GM19238 (cell line): ENCODE measurements around the gene PDZK1IP1.
"Not testable (repeated sequence)": the region's sequence is repeated elsewhere in the genome, so short reads cannot be mapped to it uniquely, and the experiment has no call there.

Source experiments
- DNase-seq: peaks from one replicate; pipeline ENCODE4 v3.0.0; 2011; ENCODE audit warnings: low spot score; ENCODE audit not compliant: insufficient read length

PDZK1IP1 gene

DNA sequence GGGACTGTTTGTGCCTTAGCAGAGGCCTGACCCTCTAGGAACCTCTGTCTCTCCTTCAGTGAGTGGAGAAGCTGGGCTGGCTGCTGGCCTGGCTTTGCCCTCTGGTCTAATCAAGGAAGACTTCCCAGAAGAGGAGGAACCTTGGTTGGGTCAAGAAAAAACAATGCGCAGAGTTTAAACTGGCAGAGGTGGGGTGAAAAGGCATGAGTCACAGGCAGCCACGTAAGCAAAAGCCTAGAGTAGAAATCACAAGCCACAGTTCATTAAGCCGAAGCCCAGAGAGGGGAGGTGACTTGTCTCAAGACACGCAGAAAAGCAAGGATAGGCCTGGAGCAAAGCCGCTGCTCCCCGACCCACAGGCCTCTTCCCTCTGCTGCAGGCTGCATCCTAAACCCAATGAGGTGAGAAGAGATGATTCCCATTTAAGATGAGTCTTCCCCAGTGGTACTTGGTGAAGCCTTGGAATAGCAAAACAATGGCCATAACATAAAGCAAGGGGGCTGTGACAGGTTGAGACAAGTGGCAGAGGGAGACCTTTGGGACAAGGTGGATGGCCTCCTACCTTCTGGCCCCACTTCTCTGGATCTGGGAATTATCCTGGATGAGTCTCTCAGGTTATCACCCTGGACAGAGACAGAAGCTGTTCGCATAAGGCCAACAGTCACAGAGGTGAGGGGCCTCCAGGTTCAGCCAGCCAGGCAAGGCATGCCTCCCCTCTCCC, 7.7 kb downstream of the PDZK1IP1 start:
- DNase-seq: no peak

- no peak for DNase-seq
Measured at GRCh38 chr1:47181095-47181954, 8.5 kb downstream of the PDZK1IP1 start.

DNA sequence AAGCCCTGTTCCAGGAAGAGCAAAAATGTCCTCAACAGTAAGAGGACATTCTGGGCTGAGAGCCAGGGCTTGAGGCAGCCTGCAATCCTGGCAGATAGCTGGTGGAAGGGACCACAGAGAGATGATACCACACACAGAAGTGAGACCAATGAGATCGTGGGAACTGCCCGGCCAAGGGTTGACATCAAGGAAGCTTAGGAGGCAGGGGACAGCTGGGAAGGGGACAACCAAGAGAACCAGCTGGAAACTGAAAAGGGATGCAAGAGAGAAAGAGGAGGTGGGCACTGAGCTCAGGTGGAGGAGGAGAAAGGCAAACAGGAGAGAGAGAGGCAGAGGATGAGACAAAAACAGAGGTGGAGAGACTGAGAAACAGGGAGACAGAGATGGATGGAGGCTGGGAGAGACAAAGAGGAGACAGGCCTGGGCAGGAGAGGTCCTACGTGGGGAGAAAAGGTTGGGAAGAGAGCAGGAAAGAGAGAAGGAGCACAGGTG, 9.2 kb downstream of the PDZK1IP1 start:
- no peak for DNase-seq

- DNase-seq: no peak
Measured at GRCh38 chr1:47179988-47180563, 9.8 kb downstream of the PDZK1IP1 start.

DNA sequence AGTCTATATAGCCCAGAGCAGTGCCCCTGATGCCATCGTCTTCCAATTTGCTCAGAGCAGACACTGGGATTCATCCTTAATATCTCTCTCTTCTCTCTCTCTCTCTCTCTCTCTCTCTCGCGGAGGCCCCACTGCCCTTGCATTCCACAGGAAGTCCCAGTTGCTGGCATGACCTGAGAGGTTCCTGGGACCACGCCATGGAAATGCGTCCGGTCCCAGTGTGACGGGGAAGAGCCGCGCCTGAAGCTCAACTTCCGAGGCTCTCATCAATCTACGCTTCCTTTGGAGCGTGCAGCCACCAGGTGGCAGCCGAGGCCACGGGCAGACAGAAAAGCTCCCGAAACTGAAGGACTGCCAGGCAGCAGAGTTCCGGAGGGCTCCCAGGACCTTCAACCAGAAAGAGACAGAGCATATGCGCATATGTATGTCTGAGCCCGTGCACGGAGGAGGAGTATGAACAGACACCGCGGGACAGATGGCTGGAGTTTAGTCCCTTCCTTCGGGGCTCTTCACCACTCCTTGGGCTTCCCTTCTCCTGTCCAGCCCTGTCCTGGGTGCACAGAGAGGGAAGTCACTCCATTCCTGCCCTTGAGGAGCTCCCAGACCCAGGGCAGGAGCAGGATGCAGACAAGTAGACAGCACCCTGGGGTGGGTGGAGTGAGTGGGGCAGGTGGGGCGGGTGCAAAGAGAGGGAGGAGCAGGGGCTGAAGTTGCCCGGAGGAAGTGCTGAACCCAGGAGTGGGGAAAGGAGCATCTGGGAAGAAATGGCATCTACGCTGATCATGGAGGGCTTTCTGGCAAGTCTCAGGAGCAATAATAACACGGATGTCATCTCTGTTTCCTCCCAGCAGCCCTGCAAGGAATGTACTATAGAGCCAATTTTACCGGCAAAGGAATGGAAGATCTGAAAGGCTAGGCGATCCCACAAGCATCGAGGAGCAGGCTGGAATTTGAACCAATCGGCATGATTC, 10.5 kb downstream of the PDZK1IP1 start:
- peak; percentile 83 for DNase-seq

GRCh38 chr1:47178654-47179016, 11.2 kb downstream of the PDZK1IP1 start:
- DNase-seq: no peak

DNA sequence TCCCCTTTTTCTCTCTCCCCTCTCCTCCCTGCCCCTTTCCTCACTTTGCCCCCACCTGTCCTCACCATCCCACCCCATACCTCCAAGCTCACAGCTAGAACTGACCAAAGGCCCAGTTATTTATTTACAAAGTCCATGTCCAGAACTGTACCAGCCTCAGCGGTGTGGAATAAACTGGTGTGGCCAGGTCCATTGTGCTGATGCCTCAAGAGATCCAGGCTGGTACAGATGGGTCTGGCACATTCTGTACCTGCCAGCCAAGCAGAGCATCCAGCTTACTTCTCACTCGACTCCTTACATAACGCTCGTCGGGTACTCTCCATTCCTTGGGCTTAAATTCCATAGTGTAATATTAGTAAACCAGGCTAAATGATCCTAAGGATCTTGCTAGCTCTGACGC, 11.8 kb downstream of the PDZK1IP1 start:
- DNase-seq: no peak

DNA sequence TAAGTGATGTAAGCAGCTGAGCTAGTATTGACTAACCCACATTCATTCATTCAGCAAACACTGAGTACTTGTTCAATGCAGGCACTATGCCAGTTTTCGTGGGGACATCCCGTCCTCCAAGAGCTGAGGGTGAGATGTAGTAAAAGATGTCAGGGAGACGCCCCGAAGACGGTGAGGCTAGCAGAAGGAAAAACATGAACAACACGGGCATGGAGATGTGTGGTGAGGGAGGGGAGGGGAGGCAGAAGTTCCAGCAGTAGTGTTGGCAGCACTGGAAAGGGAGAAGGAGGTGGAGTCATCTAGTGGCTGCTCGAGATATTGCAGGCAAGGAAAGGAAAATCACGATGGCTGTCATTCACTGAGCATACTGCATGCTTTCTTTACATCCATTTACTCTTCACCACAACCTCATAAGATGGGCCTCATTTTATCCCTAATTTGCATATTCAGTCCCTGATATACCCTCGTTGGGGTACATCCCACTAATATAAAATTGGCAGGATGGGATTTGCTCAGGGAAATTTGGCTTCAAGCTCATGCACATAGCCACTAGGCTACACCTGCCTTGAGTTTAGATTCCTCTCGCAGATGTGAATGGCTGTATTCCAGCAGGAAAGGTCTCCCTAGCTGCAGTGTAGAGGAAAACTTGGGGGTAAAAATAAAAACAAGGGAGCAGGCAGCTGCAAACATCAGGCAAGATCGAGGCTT, 14.5 kb downstream of the PDZK1IP1 start:
- peak; percentile 53 for DNase-seq

- DNase-seq: no peak
Measured at GRCh38 chr1:47174656-47175020, 15.2 kb downstream of the PDZK1IP1 start.

DNA sequence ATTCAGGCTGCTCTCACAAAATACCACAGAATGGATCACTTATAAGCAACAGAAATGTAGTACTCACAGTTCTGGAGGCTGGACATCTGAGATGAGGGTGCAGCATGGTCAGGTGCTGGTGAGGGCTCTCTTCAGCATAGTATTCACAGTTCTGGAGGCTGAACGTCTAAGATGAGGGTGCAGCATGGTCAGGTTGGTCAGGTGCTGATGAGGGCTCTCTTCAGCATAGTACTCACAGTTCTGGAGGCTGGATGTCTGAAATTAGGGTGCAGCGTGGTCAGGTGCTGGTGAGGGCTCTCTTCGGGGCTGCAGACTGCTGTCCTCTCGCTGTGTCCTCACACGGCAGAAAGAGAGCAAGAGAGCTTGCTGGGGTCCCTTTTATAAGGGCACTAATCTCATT, 17.1 kb downstream of the PDZK1IP1 start:
- DNase-seq: no peak

- DNase-seq: no peak
Measured at GRCh38 chr1:47164552-47164951, 25.3 kb downstream of the PDZK1IP1 start.

DNA sequence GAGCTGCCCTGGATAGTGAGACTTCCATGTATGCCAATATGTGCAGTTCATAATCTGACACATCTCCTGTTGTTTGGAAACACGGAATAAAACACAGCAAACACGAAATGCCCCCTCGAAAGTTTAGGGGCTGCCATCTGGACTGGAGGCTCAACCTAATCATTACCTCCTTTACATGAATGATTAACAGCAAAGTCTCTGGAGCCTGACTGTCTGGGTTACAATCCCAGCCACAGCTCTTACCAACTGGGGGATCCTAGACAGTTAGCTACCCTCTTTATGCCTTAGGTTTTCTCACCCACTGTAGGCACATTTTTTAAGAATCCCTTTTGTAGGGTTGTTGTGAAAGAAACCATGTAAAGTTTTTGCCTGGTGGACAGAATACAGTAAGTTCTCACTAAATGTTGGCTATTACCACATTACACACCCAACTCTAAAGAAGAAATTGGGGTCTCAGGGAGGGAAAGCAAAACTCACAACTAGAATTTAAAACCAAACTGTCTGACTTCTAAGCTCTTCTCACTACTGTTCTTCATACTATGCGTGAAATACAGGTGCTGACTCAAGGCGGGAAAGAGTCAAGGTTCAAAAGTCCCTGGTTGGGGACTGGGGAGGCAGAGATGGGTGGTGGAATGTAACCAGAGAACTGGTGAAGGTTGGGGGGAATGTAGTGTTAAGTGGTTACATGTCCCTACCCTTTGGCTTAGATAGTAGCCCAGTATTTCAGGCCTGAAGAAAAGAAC, 28.4 kb downstream of the PDZK1IP1 start:
- DNase-seq: no peak

DNA sequence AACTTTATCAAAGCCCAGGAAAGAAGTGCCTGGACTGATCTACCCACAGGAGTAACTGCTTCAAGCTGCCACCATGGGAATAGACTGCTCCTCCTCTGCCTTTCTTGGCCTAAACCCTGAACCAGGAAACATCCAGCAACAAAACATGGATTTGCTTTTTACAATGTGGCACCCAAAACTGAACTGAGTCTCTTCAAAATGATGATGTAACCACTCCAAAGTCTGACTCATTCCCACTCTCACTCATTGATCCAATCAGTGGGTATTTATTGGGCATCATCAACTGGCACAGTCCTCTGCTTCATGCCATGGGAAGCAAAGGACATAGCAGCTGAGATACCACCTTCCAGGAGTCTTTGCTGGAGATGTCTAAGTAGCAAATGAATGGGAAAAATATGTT, 29.1 kb downstream of the PDZK1IP1 start:
- no peak for DNase-seq

DNA sequence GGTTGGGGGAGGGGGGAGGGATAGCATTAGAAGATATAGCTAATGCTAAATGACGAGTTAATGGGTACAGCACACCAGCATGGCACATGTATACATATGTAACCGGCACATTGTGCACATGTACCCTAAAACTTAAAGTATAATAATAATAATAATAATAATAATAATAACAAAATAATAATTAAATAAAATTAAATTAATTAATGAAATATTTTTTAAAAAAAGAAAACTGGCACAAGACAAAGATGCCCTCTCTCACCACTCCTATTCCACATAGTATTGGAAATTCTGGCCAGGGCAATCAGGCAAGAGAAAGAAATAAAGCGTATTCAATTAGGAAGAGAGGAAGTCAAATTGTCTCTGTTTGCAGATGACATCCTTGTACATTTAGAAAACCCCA, 31.9 kb downstream of the PDZK1IP1 start:
- not testable (repeated sequence) for DNase-seq

DNA sequence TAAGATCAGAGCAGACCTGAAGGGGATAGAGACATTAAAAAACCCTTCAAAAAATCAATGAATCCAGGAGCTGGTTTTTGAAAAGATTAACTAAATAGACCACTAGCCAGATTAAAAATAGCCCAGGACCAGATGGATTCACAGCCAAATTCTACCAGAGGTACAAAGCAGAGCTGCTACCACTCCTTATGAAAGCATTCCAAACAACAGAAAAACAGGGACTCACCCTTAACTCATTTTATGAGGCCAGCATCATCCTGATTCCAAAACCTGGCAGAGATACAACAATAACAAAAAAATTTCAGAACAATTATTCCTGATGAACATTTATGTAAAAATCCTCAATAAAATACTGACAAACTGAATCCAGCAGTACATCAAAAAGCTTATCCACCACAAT, 33.4 kb downstream of the PDZK1IP1 start:
- DNase-seq: not testable (repeated sequence)

GRCh38 chr1:47149162-47149561, 40.7 kb downstream of the PDZK1IP1 start:
- DNase-seq: not testable (repeated sequence)

DNA sequence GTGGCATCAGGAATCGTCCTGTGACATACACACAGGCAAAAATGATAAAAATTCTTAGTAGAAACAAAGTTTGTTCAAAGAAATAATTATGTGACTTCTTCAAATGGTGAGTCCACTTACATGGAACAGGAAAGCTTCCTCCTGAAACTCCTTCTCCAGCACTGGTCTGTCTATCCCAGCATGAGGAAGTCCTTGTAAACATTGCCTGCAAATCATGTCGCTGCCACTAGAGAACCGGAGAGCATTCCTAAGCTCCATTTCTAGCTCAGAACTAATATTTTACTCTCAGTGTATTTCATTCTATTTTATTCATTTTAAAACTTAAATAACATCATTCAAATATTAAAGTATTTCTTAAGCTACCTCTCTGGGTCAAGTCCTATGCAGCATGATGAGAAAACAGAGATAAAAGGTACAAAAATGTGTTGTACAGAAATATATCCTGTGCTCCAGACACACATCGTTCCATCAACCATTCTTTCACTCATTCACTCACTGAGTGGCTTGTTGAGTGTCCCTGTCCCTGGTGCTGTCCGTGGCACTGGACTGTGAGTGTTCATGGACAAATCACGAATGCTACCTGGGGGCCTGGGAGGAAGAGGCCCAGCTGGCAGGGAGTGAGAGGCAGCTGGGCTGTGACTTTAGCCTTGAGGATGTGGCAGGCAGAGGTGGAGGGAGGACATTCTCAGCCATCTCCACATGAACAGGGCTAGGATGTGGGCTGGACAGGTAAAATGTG, 42.6 kb downstream of the PDZK1IP1 start:
- DNase-seq: no peak

GRCh38 chr1:47146495-47146894, 43.3 kb downstream of the PDZK1IP1 start:
- DNase-seq: not testable (repeated sequence)

- not testable (repeated sequence) for DNase-seq
Measured at GRCh38 chr1:47143654-47144053, 46.2 kb downstream of the PDZK1IP1 start.
